SIG-M5 (cell line): Measurements from ENCODE around the gene GOLGA6L10.
"Not testable (repeated sequence)": the region's sequence is repeated elsewhere in the genome, so short reads cannot be mapped to it uniquely, and the experiment has no call there.

Source experiments
- DNase-seq: peaks from one replicate; lab custom pipeline; 2025; lab: John Stamatoyannopoulos, UW

Gene GOLGA6L10

DNA sequence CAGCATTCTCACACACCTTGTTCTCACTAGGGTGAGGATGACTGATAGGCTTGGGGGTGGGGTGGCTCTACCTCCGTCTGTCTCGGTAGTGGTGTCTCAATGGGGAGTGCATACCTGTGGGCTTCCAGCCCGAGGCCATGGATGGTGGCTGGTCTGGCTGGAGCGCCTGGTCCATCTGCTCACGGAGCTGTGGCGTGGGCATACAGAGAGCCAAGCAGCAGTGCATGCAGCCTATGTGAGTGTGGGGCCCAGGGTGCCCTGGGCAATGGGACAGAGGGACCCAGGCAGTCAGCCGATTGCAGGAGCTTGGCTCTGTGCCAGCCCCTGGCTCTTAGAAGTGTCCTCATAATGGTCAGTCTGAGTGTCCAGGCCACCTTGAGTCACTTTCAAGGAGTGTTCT, 31.8 kb downstream of the GOLGA6L10 start:
- DNase-seq: not testable (repeated sequence)

GRCh38 chr15:82317091-82317489, 32.2 kb downstream of the GOLGA6L10 start:
- no peak for DNase-seq

DNA sequence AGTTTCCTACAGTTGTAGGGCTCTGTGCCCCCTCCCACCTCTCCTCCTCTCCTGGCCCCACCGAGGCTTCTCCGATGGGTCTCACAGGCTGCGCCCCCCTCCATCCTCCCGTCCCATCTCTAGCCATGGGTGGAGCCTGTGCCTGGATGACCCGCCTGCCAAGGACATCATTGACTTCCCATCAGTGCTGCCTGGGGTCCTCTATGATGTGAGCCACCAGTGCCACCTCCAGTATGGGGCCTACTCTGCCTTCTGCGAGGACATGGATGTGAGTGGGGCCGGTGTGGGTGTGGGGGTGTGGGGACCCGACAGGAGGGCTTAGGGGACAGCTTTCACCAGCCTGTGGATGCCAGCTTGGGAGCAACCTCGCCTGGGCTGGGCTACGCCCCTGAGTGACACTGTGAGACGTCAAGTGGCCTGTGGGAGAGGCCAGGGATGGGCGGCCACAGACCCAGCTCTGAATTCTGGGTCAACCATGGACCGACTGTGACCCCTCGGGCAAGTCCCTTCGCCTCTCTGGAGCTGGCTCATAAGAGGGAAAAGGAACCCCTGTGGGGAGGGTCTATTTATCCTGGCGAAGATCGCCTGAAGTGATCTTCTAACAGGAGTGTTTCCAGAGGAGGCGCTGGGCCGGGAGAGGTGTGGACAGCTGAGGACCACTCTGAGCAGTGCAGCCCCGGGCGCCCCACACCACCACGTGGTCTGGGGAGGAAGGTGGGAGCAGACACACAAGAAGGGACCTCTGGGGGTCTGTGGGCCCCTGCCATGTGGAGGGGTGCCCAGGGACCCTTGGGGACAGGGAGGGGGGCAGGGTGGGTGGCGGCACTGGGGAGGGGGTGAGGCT, 32.8 kb downstream of the GOLGA6L10 start:
- DNase-seq: not testable (repeated sequence)

GRCh38 chr15:82315519-82316246, 33.6 kb downstream of the GOLGA6L10 start:
- no peak for DNase-seq

- no peak for DNase-seq
Observed at GRCh38 chr15:82314769-82315518, 34.3 kb downstream of the GOLGA6L10 start.

DNA sequence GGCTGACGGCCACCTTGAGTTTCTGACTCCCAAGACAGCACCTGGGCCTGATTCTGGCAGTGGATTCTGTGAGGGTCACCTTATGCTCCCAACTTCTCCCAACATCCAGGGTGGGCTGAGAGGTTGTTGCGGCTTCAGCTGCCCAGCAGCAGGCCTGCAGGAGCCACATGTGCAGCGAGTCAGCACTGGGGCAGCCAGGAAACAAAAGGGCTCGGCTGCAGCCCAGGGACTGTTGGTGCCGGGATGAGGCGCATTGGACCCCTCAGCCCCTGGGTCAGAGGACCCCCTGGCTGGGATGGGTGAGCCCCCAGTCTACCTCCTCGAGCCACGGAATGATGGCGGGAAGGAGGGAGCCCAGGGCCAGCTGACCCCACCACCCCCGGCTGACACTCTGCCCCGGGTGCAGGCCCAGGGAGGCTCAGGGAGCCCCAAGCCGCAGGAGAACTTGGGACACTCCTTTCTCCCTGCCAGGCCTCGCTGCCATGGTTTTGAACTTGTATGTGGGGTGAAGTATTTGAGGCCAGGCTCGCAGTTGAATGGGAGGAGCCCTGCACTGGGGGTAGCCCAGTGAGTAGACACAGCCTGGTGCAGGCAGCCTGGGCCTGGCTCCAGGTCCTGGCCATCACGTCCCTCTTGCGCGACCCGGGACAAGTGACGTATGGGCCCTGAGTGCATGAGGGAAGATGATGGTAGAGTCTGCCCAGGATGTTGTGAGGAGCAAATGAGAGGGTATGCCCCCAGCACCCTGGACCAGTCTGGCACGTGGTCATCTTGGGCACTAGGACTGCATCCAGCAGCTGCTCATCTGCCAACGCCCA, 35.1 kb downstream of the GOLGA6L10 start:
- DNase-seq: not testable (repeated sequence)

DNA sequence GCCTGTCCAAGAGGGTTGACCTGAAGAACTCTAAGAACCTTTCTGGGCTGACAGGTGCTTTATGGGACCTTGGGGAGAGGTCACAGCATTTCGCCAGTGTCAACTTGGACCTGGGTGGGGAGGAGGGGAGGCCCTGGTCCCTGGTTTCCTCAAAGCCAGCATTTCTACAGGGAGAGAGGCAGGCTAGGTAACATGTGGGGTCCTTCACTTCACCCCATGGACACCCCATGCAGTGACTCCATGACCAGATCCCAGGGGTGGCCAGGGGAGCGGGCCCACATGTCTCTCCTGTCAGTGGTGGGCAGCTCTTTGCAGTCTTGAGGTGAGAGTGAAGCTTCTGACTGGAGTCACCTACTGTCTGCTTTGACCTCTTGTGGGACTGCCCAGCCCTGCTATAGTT, 35.8 kb downstream of the GOLGA6L10 start:
- DNase-seq: no peak

GRCh38 chr15:82312586-82313349, 36.5 kb downstream of the GOLGA6L10 start:
- DNase-seq: no peak

DNA sequence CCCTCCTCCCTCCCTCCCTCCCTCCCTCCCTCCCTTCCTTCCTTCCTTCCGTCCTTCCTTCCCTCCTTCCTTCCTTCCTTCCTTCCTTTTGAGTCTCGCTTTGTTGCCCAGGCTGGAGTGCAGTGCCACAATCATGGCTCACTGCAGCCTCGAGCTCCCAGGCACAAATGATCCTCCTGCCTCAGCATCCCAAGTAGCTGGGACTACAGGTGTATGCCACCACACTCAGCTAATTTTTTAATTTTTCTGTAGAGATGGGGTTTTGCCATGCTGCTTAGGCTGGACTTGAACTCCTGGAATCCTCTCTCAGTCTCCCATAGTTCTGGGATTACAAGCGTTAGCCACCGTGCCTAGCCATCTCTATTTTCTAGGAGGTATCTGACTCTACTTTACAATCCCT, 38.0 kb downstream of the GOLGA6L10 start:
- DNase-seq: not testable (repeated sequence)

GRCh38 chr15:82309802-82310201, 39.5 kb downstream of the GOLGA6L10 start:
- DNase-seq: no peak

GRCh38 chr15:82307714-82308081, 41.6 kb downstream of the GOLGA6L10 start:
- DNase-seq: no peak

DNA sequence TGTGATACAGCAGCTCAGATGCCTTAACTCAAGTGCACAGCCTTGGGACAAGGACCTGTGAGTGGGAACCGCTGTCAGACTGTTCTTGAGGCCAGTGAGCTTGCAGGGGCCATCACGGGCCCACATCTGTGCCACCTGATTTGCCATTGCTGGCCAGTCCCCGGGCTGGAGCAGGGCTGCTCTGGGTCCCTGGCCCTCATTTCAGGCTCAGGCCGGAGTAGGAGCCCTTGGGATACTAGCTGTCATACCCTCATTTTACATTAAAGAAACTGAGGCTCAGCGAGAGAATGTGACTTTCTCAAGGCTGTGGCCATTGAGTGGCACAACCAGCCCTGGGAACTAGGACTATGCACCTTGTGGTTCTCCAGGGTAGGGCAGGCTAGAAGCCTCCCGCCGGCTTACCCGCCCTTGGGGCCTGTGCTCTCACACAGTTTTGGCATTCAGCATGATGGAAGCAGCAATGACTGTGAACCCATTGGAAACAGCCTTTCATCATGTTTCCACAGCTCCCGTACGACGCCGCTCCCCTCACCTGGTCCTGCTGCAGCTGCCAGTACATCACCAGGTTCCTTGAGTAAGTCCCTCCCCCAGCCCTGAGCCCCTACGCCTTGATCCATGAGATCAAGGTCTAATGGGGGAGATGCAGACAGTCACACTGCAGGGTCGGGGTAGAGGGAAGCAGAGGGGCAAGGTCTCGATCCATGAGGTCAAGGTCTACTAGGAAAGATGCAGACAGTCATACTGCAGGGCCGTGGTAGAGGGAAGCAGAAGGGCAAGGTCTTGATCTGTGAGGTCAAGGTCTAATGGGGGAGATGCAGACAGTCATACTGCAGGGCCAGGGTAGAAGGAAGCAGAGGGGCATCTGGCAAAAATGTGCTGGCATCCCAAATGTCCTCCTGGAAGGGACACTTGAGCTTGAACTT, 42.2 kb downstream of the GOLGA6L10 start:
- no peak for DNase-seq

DNA sequence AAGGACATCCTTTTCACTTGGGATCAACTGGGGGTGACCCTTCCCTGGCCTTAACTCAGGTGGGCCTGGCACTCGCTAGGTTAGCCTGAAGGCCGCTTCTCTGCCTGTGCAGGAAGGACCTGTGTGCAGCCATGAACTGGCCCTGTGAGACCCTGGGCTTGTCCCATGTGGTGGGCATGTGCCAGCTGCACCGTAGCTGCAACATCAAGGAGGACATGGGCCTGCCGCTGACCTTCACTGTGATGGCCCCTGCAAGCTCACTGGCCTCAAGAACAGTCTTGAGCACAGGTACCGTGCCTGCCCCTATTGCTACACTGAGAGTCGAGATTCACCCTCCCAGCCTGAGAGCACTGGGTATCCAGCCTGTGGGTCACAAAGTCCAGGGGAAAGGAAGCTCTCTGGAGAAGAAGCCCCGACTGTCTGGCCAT, 43.6 kb downstream of the GOLGA6L10 start:
- no peak for DNase-seq

DNA sequence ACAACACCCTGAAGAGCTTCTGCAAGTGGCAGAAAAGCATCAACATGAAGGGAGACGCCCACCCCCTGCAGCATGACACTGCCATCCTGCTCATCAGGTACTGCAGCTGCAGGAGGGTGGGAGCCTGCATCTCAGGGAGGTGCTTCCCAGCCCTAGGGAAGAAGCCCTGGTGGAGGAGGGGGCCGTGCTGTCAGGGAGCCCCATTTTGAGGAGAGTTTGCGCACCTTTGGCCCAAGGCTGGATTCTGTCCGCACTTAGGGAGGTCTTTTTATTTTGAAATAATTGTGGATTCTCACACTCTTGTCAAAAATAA, 44.5 kb downstream of the GOLGA6L10 start:
- DNase-seq: no peak

DNA sequence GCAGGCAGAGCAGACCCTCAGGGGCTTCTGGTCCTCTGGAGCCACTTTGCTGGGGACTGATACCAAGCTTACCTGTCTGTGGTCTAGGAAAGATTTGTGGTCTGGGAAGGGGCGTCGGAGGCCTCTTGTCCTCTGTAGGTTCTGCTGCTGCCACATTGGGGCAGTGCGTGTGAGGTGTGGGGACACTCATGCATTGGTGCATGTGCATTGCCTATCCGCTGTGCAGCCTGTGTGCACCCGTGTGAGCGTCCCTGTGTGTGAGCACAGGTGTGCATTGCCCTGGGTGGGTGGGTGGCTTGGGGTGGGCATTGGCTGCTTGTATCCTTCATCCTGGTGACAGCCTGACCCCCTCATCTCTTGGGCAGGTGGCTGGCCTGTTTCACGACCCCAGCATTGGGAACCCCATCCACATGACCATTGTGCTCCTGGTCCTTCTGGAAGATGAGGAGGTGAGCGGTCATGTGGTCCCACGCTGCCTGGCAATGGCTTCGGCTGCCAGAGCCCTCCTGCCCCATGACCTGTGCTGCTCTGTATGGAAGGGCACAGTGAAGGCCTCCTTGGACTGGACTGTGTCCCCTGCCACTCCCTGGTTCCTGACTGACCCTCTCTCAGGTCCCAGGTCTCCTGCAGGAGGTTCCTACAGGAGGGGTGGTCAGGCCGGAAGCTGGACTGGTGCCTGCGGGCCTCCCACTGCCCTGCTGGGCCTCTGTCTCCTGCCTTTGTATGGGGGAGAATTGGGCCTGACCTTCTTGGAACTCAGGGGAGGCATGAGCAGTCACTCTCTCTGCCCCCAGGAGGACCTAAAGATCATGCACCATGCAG, 45.1 kb downstream of the GOLGA6L10 start:
- no peak for DNase-seq

GRCh38 chr15:82301296-82302016, 47.8 kb downstream of the GOLGA6L10 start:
- DNase-seq: no peak

DNA sequence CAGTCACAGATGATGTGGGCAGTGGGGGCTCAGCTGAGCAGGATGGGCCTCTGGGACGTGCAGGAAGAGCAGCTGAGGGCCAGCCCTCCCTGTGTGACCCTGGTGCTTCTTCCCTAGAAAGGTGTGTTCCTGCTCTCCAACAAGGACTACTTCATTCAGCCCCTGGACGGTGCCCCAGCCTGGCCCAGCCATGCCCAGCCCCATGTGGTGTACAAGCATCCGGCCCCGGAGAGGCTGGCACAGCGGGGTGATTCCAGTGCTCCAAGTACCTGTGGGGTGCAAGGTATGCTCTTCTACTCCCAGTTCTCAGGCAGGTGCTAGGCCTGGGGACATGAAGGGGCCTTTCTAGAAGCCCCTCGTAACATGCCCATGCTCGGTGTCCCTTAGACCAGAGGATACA, 48.4 kb downstream of the GOLGA6L10 start:
- no peak for DNase-seq

GRCh38 chr15:82300326-82300725, 48.9 kb downstream of the GOLGA6L10 start:
- not testable (repeated sequence) for DNase-seq
